Right lobe of liver (tissue), 4 donors: ENCODE results near the gene DNMBP.

Experiments used
- CTCF ChIP-seq, 4 donors: fragments of 200-600 bp in 3 of 4; fragments of 450-650 bp in 1 of 4; IDR thresholded peaks; one replicate each; pipeline versions ENCODE4 v1.5.1 to v1.8.0; 2016 to 2022; ENCODE audit warnings: antibody characterized with exemption in 4 of 4, mild to moderate bottlenecking in 2 of 4
- POLR2A ChIP-seq: fragments of 450-650 bp; IDR thresholded peaks from one replicate; pipeline ENCODE4 v1.6.1; 2017; ENCODE audit warnings: antibody characterized with exemption, mild to moderate bottlenecking
- donor health status: DM: no; HTN: no; CAD: no.
- donor health status: DM: no; HTN: no; CAD: no.
- donor health status: DM: no; HTN: yes; CAD: no.

GRCh38 chr10:99916776-99917175 is 93.0 kb downstream of the DNMBP start:
- no peak for TF ChIP-seq CTCF (IDR thresholded peaks at IDR 0.05)
- TF ChIP-seq POLR2A: no peak
